Measurements from ENCODE around the gene CXCR5. TPM values are rescaled to one million over a fixed set of nuclear protein-coding genes. Genes with fewer than 3 reads are reported as not detected.

CXCR5 gene
- total RNA-seq, 1 donor from 2014 or later: not detected

DNA sequence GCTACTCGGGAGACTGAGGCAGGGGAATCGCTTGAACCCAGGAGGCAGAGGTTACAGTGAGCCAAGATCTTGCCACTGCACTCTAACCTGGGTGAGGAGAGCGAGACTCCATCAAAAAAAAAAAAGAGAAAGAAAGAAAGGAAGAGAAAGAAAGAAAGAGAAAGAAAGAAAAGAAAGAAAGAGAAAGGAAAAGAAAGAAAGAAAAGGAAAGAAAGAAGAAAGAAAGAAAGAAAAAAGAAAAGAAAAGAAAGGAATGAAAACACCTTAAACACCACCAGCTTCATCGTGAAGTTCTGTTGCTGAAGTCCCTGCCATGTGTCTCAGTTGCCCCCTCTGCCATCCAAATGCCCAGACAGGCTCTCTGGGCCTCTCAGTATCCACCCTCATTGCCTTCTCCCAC, 9.9 kb upstream of the CXCR5 start:
- no peak for DNase-seq (ENCODE audit: extremely low read depth, low read depth, low spot score)

DNA sequence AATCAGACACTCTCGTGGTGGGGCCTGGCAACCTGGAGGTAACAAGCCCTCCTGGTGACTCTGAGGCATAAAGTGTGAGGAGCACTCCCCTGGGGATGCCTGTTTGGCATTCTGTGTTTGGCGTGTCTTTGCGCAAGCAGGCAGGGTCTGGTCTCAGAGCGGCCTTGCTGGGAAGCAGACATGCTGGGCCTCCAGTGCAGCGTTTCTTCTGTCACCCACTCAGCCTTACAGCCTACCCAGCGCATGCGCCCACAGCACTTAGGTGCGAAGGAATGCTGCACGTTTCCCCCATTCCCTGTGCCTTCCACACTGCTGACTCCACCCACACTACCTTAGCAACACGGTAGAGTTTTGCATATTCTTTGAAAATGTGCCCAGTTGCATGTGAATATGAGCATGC, 7.4 kb upstream of the CXCR5 start:
- DNase-seq (ENCODE audit: extremely low read depth, low read depth, low spot score): no peak

DNA sequence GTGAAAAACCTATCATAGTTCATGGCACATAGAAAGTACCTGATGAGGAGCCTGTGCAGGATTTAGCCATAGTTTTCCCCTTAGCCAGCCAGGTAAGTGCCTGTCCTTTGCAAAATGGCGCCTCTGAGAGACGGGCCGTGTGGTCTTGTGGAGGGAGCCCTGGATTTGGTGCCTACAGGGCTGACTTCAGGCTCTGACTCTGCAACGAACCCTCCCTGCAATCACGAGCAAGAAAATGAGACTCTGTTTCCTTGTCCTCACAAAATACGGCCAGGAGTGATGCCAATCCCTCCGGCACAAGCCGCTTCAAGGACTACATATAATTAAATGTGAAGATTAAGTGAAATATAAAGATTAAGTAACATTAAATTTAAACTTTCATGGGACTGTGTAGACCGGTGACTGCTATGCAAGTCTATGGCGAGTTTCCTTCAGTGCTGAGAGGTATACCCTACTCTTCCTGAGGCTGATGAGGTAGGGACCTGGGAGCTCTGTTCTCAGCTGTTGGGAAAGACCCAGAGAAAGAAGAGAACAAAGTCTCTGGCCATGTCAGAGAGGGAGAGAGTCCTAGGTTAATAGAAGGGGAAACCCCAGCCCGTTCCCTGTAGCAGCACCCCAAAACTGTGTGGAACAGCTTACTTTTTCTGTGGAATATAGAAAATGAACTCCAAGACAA, 6.1 kb upstream of the CXCR5 start:
- DNase-seq (ENCODE audit: extremely low read depth, low read depth, low spot score): no peak

DNA sequence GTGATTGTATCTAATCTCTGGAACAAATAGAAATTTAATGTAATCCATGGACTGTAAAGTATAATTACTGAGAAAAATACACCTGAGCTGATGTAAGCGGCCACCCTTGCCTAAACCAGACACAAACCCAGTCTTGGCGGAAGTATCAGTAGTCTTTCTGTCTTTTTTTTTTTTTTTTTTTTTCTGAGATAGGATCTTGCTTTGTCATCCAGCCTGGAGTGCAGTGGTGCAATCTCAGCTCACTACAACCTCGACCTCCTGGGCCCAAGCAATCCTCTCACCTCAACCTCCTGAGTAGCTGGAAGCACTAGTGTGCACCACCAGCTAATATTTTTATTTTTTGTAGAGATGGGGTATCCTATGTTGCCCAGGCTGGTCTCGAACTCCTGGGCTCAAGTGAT, 5.5 kb upstream of the CXCR5 start:
- DNase-seq (ENCODE audit: extremely low read depth, low read depth, low spot score): no peak

DNA sequence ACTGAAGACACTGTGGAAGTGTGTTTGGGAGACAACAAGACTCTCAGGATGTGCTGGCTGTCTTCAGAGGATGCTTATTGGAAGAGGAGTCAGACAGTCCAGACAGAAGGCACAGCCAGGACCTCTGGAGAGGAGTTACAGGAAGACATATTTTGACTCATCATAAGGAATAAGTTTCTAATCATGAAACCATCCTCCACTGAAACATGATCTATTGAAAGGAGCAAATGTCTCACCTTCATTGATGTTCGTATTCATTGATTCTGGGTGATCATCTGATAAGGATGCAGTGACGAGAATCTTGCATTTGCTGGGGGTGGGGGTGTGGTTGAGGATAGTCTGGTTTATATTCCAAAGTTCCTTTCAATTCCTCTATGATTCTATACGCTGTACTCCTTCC, 2.5 kb upstream of the CXCR5 start:
- DNase-seq (ENCODE audit: extremely low read depth, low read depth, low spot score): no peak

DNA sequence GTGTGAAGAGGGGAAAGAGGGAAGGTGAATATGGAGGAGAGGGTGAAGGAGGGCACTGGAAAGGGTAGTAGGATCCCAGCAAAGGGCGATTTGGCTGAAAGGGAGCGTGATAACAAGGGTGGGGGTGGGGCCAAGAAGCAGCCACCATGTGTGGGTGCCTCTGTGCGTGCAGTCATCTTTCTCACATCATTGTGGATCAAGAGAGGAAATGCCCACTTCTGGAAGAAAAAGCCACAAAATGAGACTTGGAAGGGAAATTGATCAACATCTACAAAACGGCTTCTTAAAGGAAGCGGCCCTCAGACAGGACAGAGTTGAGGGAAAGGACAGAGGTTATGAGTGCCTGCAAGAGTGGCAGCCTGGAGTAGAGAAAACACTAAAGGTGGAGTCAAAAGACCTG, 1.2 kb upstream of the CXCR5 start:
- DNase-seq (ENCODE audit: extremely low read depth, low read depth, low spot score): no peak

DNA sequence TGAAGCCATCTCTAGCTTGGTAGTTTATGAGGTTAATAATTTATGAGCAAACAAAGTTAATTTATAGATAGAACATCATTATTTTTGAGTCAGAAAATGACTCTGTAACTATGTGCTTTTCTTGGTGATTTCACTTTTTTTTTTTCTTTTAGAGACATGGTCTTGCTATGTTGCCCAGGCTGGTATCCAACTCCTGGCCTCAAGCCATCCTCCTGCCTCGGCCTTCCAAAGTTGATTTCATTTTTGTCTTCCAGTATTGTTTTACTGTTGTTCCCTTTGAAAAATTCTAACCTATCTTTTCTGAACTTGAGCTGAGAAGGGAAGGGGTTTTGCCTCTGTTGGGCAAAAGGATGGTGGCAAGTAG, 706 bp upstream of the CXCR5 start:
- no peak for DNase-seq (ENCODE audit: extremely low read depth, low read depth, low spot score)

DNA sequence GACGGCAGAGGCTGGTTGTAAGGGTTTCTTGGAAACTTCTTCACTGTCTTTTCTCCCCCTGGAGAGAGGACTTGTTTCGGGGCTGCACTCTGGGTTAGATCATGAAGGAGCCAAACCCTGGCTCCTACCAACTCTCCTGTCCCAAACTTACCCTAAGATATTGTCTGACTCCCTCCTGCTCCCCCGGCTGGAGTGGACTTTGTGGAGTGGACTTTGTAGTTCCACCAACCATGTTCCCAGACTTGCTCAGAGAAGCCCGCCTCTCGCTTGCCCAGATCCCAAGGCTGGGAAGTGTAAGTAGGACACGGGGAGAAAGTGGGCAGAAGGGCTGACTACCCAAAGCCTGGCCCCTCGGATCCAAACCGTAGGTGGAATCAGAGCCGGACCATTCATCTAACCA, 1.2 kb downstream of the CXCR5 start:
- no peak for DNase-seq (ENCODE audit: extremely low read depth, low read depth, low spot score)

DNA sequence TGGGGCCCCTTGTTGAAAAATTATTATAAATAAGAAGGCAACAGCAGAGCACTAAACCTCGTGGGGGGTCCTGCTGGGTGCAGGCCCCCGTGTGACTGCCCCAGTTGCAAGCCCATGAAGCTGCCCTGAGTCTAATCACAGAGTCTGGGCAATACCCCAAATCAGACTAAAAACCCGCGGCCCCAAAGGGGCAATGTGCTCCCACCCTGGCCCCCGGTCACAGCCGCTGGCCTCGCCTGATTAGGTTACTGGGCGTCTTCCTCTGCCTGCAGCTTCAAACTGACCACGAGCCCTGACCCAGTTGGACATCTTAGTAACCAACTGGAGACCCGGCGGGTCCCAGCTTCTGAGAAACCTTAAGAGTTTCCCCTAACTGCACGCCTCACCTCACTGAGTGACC, 1.6 kb downstream of the CXCR5 start:
- DNase-seq (ENCODE audit: extremely low read depth, low read depth, low spot score): no peak

DNA sequence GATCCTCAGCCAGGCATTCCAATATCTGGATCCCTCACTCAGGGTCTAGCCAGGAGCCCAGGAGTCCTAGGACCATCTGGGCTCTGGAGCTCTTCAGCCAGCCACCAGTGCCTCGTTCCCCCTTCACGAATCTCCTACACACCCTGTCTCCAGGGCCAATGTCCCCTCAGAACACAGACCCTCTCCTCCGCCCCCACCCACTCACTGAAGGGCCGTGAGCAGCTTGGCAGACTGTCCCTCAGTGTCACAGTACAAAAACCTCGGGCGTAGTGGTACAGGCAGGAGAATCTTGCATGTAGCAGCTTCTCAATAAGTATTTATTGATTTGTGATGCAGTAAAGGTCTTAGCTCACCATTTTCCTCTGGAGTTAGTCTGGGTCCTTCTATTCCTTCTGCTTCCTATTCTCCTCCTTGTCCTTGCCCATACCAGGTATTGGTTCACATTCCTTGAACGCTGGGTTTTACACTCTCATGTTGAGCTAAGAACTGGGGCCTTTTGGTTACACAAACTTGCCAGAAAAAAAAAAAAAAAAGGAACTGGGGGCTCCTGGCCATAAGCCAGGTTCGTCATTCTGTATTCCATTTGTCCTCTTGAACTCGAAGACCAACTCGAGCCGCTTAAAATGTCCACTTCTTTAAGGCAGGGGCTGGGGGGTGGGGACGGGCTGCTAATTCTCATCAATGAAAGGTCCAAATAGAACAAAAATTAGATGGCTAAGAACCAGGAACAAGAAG, 2.3 kb downstream of the CXCR5 start:
- no peak for DNase-seq (ENCODE audit: extremely low read depth, low read depth, low spot score)

DNA sequence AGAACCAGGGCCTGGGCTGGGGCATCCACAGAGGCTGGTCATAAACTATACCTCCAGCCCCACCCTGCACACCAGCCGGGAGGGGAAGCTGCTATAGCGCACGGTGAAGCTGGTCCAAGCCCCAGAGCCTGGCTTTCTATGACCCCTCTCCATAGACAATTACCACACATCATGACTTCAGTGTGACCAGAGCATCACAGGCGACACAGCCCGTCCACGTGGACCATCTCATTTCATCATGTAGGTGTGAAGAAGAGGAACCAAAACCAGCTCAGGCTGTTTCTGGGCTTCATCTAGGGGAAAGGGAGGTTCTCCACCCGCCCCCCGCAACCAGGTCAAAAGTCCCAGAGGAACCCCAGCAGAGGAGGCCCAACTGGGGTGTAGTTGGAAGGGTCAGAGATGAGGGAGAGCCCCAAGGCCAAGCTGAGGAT, 3.0 kb downstream of the CXCR5 start:
- DNase-seq (ENCODE audit: extremely low read depth, low read depth, low spot score): no peak

DNA sequence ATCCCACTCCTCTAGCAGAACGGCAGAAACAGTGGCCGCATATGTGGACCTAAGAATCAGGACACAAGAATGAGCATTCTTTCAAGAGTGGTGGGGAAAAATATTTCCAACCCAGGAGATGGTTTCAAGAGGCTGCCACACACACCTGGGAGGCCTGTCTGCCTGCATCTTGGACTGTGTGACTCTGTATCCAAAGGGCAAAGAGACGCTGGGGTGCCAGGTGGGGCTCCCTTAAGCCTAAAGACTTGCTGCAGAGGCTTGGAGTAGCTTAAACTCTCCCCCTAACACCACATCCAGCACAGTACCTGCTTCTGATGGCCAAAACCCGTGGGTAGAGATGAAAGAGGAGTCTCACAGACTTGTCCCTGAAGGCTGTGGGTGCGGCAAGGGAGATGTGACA, 3.5 kb downstream of the CXCR5 start:
- DNase-seq (ENCODE audit: extremely low read depth, low read depth, low spot score): no peak

DNA sequence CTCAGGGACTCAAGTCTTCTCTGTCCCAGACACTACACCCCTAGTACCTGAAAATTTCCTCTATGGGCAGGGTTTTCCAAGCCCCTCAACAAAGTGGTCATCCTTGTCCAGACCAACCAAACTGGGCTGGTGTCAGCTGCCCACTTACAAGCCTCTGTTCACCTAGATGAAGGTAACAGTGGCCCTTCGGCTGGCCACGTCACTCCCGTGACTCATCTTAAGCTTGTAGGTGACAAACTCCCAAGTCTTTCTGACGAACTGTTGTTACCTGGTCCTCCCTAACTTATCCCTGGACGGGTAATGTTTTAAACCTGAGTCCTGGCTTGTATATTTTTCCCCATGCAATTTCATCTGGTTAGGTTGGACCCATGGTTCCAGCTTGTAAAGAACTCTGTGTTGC, 4.7 kb downstream of the CXCR5 start:
- no peak for DNase-seq (ENCODE audit: extremely low read depth, low read depth, low spot score)

DNA sequence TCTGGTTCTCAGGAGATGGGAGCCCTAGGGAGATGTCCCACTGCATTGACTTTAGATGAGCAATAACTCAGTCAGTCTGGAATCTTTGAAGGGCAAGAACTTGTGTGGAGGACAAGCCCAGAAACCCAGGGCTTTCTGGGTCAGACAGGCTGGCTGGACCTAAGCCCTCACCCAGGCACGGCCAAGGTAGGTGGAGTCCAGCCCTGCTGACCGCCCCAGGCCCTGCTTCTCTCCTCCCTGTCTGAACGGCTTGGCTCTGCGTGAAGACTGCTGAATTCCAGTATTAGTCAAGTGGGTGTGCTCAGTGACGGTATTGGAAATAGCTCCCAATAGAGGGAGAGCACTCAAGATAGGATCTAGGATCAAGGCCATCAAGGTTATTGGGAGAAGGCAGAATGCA, 6.1 kb downstream of the CXCR5 start:
- no peak for DNase-seq (ENCODE audit: extremely low read depth, low read depth, low spot score)

DNA sequence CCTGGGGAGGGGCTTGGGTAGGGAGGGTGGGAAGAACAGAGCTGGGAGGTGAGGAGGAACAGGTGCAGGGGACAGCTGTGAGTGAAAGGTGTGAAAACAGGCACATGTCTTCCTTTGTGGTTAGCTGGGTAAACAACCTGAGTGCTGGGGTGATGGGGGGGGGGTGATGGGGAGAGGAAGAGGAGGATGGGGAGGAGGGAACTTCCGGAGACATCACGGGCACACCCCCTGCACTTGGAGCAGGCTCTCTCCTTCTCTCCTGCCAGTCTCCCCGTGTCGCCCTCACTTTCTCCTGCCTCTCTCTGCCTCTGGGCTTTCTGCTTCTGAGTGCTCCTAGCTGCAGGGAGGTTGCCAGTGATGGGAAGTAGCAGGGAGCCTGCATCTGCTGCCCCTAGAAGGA, 8.8 kb downstream of the CXCR5 start:
- no peak for DNase-seq (ENCODE audit: extremely low read depth, low read depth, low spot score)

DNA sequence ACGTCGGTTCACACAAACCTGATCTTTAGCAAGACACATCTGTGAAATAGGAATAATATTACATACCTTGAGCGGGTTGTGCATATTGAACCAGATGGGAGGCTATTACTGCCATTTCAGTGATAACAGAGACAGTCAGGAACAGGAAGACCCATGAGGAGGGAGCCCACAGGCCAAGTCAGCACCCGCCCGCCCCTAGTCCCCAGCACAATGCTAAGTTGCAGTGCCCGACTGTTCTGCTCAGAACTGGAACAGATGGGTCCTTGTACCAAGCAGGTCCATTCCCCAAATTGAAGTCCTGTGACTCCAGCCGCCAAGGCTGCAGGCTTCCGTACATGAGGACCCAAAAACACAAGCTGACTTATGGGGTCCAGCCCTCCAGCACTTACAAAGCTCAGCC, 9.3 kb downstream of the CXCR5 start:
- no peak for DNase-seq (ENCODE audit: extremely low read depth, low read depth, low spot score)

DNA sequence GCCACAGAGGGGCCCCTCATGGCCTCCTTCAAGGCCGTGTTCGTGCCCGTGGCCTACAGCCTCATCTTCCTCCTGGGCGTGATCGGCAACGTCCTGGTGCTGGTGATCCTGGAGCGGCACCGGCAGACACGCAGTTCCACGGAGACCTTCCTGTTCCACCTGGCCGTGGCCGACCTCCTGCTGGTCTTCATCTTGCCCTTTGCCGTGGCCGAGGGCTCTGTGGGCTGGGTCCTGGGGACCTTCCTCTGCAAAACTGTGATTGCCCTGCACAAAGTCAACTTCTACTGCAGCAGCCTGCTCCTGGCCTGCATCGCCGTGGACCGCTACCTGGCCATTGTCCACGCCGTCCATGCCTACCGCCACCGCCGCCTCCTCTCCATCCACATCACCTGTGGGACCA, 10.0 kb downstream of the CXCR5 start:
- DNase-seq (ENCODE audit: extremely low read depth, low read depth, low spot score): no peak

DNA sequence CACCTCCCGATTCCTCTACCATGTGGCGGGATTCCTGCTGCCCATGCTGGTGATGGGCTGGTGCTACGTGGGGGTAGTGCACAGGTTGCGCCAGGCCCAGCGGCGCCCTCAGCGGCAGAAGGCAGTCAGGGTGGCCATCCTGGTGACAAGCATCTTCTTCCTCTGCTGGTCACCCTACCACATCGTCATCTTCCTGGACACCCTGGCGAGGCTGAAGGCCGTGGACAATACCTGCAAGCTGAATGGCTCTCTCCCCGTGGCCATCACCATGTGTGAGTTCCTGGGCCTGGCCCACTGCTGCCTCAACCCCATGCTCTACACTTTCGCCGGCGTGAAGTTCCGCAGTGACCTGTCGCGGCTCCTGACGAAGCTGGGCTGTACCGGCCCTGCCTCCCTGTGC, 10.5 kb downstream of the CXCR5 start:
- DNase-seq (ENCODE audit: extremely low read depth, low read depth, low spot score): no peak

DNA sequence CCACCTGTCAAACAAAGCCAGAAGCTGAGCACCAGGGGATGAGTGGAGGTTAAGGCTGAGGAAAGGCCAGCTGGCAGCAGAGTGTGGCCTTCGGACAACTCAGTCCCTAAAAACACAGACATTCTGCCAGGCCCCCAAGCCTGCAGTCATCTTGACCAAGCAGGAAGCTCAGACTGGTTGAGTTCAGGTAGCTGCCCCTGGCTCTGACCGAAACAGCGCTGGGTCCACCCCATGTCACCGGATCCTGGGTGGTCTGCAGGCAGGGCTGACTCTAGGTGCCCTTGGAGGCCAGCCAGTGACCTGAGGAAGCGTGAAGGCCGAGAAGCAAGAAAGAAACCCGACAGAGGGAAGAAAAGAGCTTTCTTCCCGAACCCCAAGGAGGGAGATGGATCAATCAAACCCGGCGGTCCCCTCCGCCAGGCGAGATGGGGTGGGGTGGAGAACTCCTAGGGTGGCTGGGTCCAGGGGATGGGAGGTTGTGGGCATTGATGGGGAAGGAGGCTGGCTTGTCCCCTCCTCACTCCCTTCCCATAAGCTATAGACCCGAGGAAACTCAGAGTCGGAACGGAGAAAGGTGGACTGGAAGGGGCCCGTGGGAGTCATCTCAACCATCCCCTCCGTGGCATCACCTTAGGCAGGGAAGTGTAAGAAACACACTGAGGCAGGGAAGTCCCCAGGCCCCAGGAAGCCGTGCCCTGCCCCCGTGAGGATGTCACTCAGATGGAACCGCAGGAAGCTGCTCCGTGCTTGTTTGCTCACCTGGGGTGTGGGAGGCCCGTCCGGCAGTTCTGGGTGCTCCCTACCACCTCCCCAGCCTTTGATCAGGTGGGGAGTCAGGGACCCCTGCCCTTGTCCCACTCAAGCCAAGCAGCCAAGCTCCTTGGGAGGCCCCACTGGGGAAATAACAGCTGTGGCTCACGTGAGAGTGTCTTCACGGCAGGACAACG, 11.7 kb downstream of the CXCR5 start:
- DNase-seq (ENCODE audit: extremely low read depth, low read depth, low spot score): no peak

DNA sequence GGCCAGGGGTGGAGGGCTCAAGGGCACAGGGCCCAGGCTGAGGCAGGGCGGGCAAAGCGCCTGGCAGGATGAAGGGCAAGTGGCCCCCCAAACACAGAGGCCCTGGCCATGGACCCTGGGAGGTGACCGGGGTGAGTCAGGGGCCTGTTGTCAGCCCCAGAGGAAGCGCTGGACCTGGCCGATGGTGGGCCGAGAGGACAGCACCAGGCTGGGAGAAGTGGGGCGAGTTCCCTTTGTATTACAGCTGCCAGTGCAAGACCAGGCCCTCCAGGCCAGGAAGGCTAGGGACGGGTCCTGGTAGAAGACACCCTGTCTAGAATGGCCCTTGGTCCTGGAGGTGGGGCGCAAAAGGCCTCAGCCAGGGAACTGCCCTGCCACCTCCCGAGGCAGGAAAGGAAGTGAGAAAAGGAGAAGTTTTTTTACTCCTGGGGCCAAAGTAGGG, 12.8 kb downstream of the CXCR5 start:
- no peak for DNase-seq (ENCODE audit: extremely low read depth, low read depth, low spot score)

DNA sequence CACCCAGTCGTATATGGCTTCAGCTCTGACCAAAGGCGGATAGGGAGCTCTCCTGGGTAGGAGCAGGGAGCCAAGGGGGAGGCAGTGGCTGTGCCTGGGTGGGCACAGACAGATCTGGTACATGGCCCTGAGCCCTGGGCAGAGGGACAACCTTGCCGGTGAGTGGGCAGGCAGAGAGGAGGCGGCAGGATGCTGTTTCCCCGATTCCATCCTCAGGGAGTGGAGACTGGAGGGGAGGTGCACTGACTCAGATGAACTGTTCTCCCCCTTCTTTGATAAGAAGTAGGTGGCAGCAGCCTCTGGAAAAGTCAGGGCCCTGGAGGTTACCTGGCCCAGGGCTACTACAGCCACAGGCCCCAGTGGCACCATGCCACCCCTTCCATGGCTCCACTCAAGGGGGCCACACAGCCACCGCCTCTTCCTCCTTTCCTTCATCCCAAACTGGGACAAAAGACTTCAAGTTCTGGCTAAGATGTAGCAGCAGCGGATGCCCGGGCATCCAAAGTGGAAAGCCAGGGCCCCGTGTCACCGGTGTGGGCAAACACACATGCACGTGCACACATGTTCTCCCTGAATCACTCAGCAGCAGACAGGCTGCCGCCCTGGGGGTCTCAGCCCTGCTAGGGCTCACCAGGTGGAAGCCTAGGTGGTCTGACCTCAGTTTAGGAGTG, 13.4 kb downstream of the CXCR5 start:
- DNase-seq (ENCODE audit: extremely low read depth, low read depth, low spot score): no peak
